Measurements from ENCODE around the gene SH3PXD2A.

The SH3PXD2A gene

GRCh38 chr10:103804871-103805270 lies 50.5 kb downstream of the SH3PXD2A start:
- Histone ChIP-seq H3K4me3 (ENCODE audit: low read depth, low read length) (no peak overlapping the region), H3K4me1 (ENCODE audit: control insufficient read depth, insufficient read depth, low read length) (no peaks in the 10 kb centered on the region), H3K36me3 (ENCODE audit: control insufficient read depth in 2 of 2, insufficient read depth in 1 of 2, low read length in 2 of 2) (peaks cover 0 to 8% of the 10 kb centered on the region in 2 experiments; a peak in 1 of 3 replicates), H3K27ac (ENCODE audit: extremely low read depth, low read depth, low read length) (no peak overlapping the region), H3K9me3 (ENCODE audit: control insufficient read depth, insufficient read depth, low read depth, low read length) (no peaks in the 10 kb centered on the region)
- ChIA-PET POLR2A (no interaction called here), CTCF (no interaction called here)
- TF ChIP-seq ZNF266 (tag by site-specific recombination; IDR thresholded peaks at IDR 0.05; ENCODE audit: low read depth) (no peak), ZNF211 (tag by site-specific recombination; IDR thresholded peaks at IDR 0.05; ENCODE audit: low read depth) (no peak), SP7 (tag by site-specific recombination; IDR thresholded peaks at IDR 0.05) (peak; percentile 88), ZNF571 (tag by site-specific recombination; IDR thresholded peaks at IDR 0.05) (no peak), EGR2 (tag by site-specific recombination; IDR thresholded peaks at IDR 0.05; ENCODE audit: low read depth) (peak; percentile 57), ZNF248 (tag by site-specific recombination; IDR thresholded peaks at IDR 0.05) (no peak), ZBTB17 (tag by site-specific recombination; IDR thresholded peaks at IDR 0.05) (peak; percentile 26; the same call in 1 of the 2 replicates)

DNA sequence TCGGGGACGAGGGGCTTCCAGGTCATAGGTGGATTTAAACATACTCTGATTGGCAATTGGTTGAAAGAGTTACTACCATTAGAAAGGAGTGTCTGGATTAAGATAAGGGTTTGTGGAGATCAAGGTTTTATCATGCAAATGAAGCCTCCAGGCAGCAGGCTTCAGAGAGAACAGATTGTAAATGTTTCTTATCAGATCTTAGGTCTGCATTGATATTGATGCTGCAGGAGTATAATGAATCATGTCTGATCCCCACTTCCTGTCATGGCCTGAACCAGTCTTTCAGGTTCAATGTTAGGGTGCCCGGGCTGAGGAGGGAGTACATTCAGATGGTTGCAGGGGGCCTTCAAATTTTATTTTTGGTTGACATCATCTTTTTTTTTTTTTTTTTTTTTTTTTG lies 51.4 kb downstream of the SH3PXD2A start:
- no peaks in the 10 kb centered on the region for H3K4me1 ChIP-seq (ENCODE audit: control insufficient read depth, insufficient read depth, low read length)
- TF ChIP-seq ZNF548 (tag by site-specific recombination; IDR thresholded peaks at IDR 0.05): no peak
- peak; percentile 66; the same call in 1 of the 2 replicates for TF ChIP-seq TCF7L2 (IDR thresholded peaks at IDR 0.05; ENCODE audit: borderline replicate concordance, low read depth, low read length)

DNA sequence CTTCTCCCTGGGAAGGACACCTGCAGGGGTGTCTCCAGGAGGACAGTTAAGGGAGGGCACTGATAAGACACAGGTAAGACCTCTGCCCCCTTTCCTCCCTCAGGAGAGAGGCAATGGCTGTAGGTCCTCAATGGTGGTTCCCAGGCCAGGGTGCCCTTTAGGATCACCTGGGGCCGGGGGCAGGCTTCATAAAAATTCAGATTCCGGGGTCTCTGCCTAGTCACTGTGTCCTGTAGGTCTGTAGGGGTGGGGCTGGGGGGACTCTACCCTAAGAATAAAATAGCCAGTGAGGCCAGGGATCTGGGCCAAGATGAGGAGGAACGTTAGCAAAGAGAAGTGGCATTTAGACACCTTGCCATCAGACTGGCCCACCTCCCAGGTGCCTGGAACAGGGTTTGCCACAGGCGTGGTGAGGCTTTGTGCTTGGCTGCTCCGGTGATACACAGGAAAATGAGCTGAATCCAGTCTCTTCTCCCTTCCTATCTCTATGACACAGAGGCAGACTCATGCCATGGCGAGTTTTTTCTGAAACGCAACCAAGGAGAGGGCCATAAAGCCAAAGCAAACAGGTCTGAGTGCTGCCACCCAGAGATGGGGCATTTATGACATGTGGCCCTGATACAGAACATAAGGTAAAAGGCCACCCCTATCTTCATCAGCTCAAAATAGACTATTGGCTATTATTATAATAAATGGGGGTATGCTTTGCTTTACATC lies 52.6 kb downstream of the SH3PXD2A start:
- TF ChIP-seq ZNF404 (tag by site-specific recombination; IDR thresholded peaks at IDR 0.05) (no peak), ZBTB20 (tag by site-specific recombination; IDR thresholded peaks at IDR 0.05) (peak; percentile 62), ZNF23 (tag by site-specific recombination; IDR thresholded peaks at IDR 0.05; ENCODE audit: borderline replicate concordance) (no peak)
- Histone ChIP-seq H3K4me3 (ENCODE audit: low read depth, low read length) (no peak overlapping the region), H3K9me3 (ENCODE audit: control insufficient read depth, insufficient read depth, low read depth, low read length) (no peaks in the 10 kb centered on the region), H3K36me3 (ENCODE audit: control insufficient read depth in 2 of 2, insufficient read depth in 1 of 2, low read length in 2 of 2) (peaks cover 0 to 15% of the 10 kb centered on the region in 2 experiments; a peak in 1 of 3 replicates), H3K27ac (ENCODE audit: extremely low read depth, low read depth, low read length) (no peak overlapping the region), H3K4me1 (ENCODE audit: control insufficient read depth, insufficient read depth, low read length) (no peaks in the 10 kb centered on the region)
- ChIA-PET CTCF (interaction anchor here (0.6 kb wide), 1 partner anchor 549 kb away, joined by 3 read pairs; no protein-coding TSS in a partner anchor), POLR2A (no interaction called here)

More for the DNA sequence above, 51.4 kb downstream of the SH3PXD2A start:
- Histone ChIP-seq H3K9me3 (ENCODE audit: control insufficient read depth, insufficient read depth, low read depth, low read length) (no peaks in the 10 kb centered on the region), H3K36me3 (ENCODE audit: control insufficient read depth in 2 of 2, insufficient read depth in 1 of 2, low read length in 2 of 2) (peaks cover 0 to 11% of the 10 kb centered on the region in 2 experiments; a peak in 1 of 3 replicates), H3K27ac (ENCODE audit: extremely low read depth, low read depth, low read length) (no peak overlapping the region), H3K4me3 (ENCODE audit: low read depth, low read length) (no peak overlapping the region)
- ChIA-PET POLR2A (no interaction called here), CTCF (no interaction called here)

GRCh38 chr10:103802081-103802480 lies 53.3 kb downstream of the SH3PXD2A start:
- H3K27ac ChIP-seq (ENCODE audit: extremely low read depth, low read depth, low read length): no peak overlapping the region
- TF ChIP-seq ZSCAN16 (tag by site-specific recombination; IDR thresholded peaks at IDR 0.05) (peak; percentile 79), ZNF335 (tag by site-specific recombination; conservative IDR thresholded peaks at IDR 0.05) (no peak), ZNF169 (tag by site-specific recombination; IDR thresholded peaks at IDR 0.05) (no peak), SP2 (tag by site-specific recombination; IDR thresholded peaks at IDR 0.05) (no peak)
- TF ChIP-seq, protein P1, sequence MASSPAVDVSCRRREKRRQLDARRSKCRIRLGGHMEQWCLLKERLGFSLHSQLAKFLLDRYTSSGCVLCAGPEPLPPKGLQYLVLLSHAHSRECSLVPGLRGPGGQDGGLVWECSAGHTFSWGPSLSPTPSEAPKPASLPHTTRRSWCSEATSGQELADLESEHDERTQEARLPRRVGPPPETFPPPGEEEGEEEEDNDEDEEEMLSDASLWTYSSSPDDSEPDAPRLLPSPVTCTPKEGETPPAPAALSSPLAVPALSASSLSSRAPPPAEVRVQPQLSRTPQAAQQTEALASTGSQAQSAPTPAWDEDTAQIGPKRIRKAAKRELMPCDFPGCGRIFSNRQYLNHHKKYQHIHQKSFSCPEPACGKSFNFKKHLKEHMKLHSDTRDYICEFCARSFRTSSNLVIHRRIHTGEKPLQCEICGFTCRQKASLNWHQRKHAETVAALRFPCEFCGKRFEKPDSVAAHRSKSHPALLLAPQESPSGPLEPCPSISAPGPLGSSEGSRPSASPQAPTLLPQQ (tag by site-specific recombination; IDR thresholded peaks at IDR 0.05): 0 out of 2 replicates have a peak, but pooled peaks have one; percentile 50
- peaks cover 0 to 15% of the 10 kb centered on the region in 2 experiments; a peak in 1 of 3 replicates for H3K36me3 ChIP-seq (ENCODE audit: control insufficient read depth in 2 of 2, insufficient read depth in 1 of 2, low read length in 2 of 2)
- no peaks in the 10 kb centered on the region for H3K9me3 ChIP-seq (ENCODE audit: control insufficient read depth, insufficient read depth, low read depth, low read length)
- no peak overlapping the region for H3K4me3 ChIP-seq (ENCODE audit: low read depth, low read length)
- ChIA-PET POLR2A (no interaction called here), CTCF (interaction anchor here (0.6 kb wide), 2 partner anchors 21 to 116 kb away, joined by 3 to 4 read pairs; no protein-coding TSS in a partner anchor)
- no peaks in the 10 kb centered on the region for H3K4me1 ChIP-seq (ENCODE audit: control insufficient read depth, insufficient read depth, low read length)
